K562 (cell line): ENCODE measurements around the gene CD44. TPM values are rescaled to one million over a fixed set of nuclear protein-coding genes. Genes with fewer than 3 reads are reported as not detected.

ENCODE experiments used
- ATAC-seq: fragments of 200-7000 bp; cut with Tn5 transposase; 3 replicates; pipeline ENCODE4 v1.9.1; 2020; ENCODE audit warnings: moderate library complexity
- BruUV-seq: library from RNA; stranded (reverse); fragments of 400-500 nt; replicated peaks from 2 replicates; lab custom pipeline; 2021; lab: Mats Ljungman, UMichigan
- CTCF ChIA-PET: fragments of 300-600 bp; formaldehyde crosslinking; extraction: SDS; loops from one replicate; lab custom pipeline; 2021; ENCODE audit warnings: low intra/inter-chr PET ratio; lab: Yijun Ruan, JAX
- POLR2A ChIA-PET: fragments of 300-600, 350-650 bp; sonication (Branson Sonifier 250); formaldehyde crosslinking; extraction: SDS; loops from one replicate; lab custom pipeline; 2021; ENCODE audit warnings: antibody characterized with exemption, inconsistent platforms; lab: Yijun Ruan, JAX
- DNase-seq, 4 experiments: peaks; one replicate each; pipeline versions ENCODE4 v3.0.0 to v3.0.0-alpha.2; 2011 to 2018; ENCODE audit warnings: low spot score in 3 of 4, mixed read lengths in 3 of 4; ENCODE audit errors: extremely low read depth in 1 of 4
- FAIRE-seq: peaks from 2 replicates; lab custom pipeline; 2011; peaks lifted over from hg19 to GRCh38; lab: Jason Lieb, UNC
- H2AFZ ChIP-seq: 2 replicates; pipeline ENCODE4 v1.6.0; 2011; ENCODE audit warnings: low read depth, low read length, control low read depth, inconsistent platforms
- H3K27ac ChIP-seq: fragments of 200-600 bp; 3 replicates; pipeline ENCODE4 v1.8.0; 2011; ENCODE audit warnings: low read depth, mild to moderate bottlenecking, control low read depth, inconsistent platforms, low read length, moderate library complexity, mixed read lengths; ENCODE audit errors: extremely low read depth
- H3K27me3 ChIP-seq, 2 experiments: fragments of 300-600 bp in 1 of 2; 2 replicates in 1 of 2; 3 replicates in 1 of 2; pipeline versions ENCODE4 v1.6.0 to v1.8.0; 2011; ENCODE audit warnings: inconsistent platforms in 2 of 2, low read length in 2 of 2, mild to moderate bottlenecking in 1 of 2, mixed read lengths in 1 of 2, moderate library complexity in 1 of 2; ENCODE audit not compliant: control insufficient read depth in 2 of 2, insufficient read depth in 2 of 2
- H3K36me3 ChIP-seq: fragments of 300-600 bp; 3 replicates; pipeline ENCODE4 v1.8.0; 2011; ENCODE audit warnings: mild to moderate bottlenecking, low read length, inconsistent platforms; ENCODE audit not compliant: control insufficient read depth, insufficient read depth
- H3K4me1 ChIP-seq, 2 experiments: fragments of 200-600 bp in 1 of 2; replicated peaks in 1 of 2; 2 replicates in 1 of 2; 3 replicates in 1 of 2; pipeline versions ENCODE4 v1.5.1 to v1.8.0; 2011; ENCODE audit warnings: inconsistent platforms in 2 of 2, low read length in 2 of 2, mild to moderate bottlenecking in 1 of 2, mixed read lengths in 1 of 2, moderate library complexity in 1 of 2; ENCODE audit not compliant: control insufficient read depth in 2 of 2, insufficient read depth in 2 of 2
- H3K4me2 ChIP-seq: 2 replicates; pipeline ENCODE4 v1.6.1; 2011; ENCODE audit warnings: low read length, control low read depth, inconsistent platforms, mixed read lengths; ENCODE audit not compliant: insufficient read depth
- H3K4me3 ChIP-seq: fragments of 200-600 bp; sonication (generic), shearing (Covaris generic); 2 replicates; pipeline ENCODE4 v1.5.1; 2016; ENCODE audit warnings: control low read depth, inconsistent platforms
- H3K79me2 ChIP-seq: fragments of 200-600 bp; 3 replicates; pipeline ENCODE4 v1.8.0; 2011; ENCODE audit warnings: low read length, inconsistent platforms; ENCODE audit not compliant: control insufficient read depth, insufficient read depth
- H3K9ac ChIP-seq, 2 experiments: 2 replicates each; pipeline versions ENCODE4 v1.6.0 to v1.6.1; 2011; ENCODE audit warnings: low read depth in 2 of 2, low read length in 2 of 2, control low read depth in 1 of 2, inconsistent platforms in 1 of 2, mild to moderate bottlenecking in 1 of 2, mixed read lengths in 1 of 2; ENCODE audit not compliant: insufficient read depth in 1 of 2
- H3K9me1 ChIP-seq: one replicate; pipeline ENCODE4 v1.6.0; 2011; ENCODE audit warnings: inconsistent platforms, mild to moderate bottlenecking, low read length, moderate library complexity; ENCODE audit not compliant: control insufficient read depth, insufficient read depth
- H3K9me3 ChIP-seq: replicated peaks from 2 replicates; pipeline ENCODE4 v1.5.1; 2011; ENCODE audit warnings: low read depth, low read length, inconsistent platforms; ENCODE audit not compliant: control insufficient read depth, insufficient read depth
- H4K20me1 ChIP-seq: replicated peaks from 2 replicates; pipeline ENCODE4 v1.6.1; 2011; ENCODE audit warnings: low read length, inconsistent platforms, mixed read lengths; ENCODE audit not compliant: control insufficient read depth, insufficient read depth
- CBFA2T3 ChIP-seq: fragments of 450-650 bp; IDR thresholded peaks from 2 replicates; pipeline ENCODE4 v1.6.1; 2017
- DDX20 ChIP-seq: fragments of 450-650 bp; IDR thresholded peaks from 2 replicates; pipeline ENCODE4 v1.6.1; 2016; ENCODE audit warnings: missing genetic modification characterization, low read depth, mild to moderate bottlenecking, missing compliant biosample characterization, moderate library complexity
- FOSL1 ChIP-seq: fragments of 200-800 bp; sonication (Bioruptor generic); conservative IDR thresholded peaks from 2 replicates; pipeline ENCODE4 v1.6.1; 2016; ENCODE audit warnings: missing genetic modification characterization, missing compliant biosample characterization
- GABPA ChIP-seq: fragments of 200-800 bp; sonication (Bioruptor generic); conservative IDR thresholded peaks from 2 replicates; pipeline ENCODE4 v1.6.1; 2016; ENCODE audit warnings: low read depth, missing genetic modification characterization, missing compliant biosample characterization
- RFX1 ChIP-seq: fragments of 450-650 bp; IDR thresholded peaks from 2 replicates; pipeline ENCODE4 v1.6.1; 2016; ENCODE audit warnings: mild to moderate bottlenecking, moderate library complexity
- SMAD1 ChIP-seq: fragments of 150-350 bp; IDR thresholded peaks from 2 replicates; pipeline ENCODE4 v1.6.1; 2014; ENCODE audit warnings: low read length, low read depth; ENCODE audit not compliant: partially characterized antibody
- TCF3 ChIP-seq: sonication (generic); formaldehyde crosslinking; IDR thresholded peaks from 2 replicates; pipeline ENCODE4 v1.4.0; 2020; ENCODE audit warnings: mild to moderate bottlenecking, missing genetic modification reagents
- ZNF3 ChIP-seq: fragments of 250-450 bp; sonication (Bioruptor Pico); IDR thresholded peaks from 2 replicates; pipeline ENCODE4 v1.5.0; 2021; ENCODE audit warnings: mild to moderate bottlenecking, moderate library complexity
- WGBS: fragments of 100-300 bp; shearing (Covaris generic); methylation state at CpG from one replicate; pipeline ENCODE4 v1.1.6; 2016; ENCODE audit warnings: low coverage, mixed read lengths; ENCODE audit not compliant: insufficient coverage; ENCODE audit errors: missing lambda C conversion rate; 5-methylcytosine and 5-hydroxymethylcytosine counted together
- in situ Hi-C: fragments of 300-500 bp; cut with MboI; formaldehyde crosslinking; loops from 4 replicates; pipeline ENCODE4 v1.15.0; 2018; ENCODE audit warnings: inconsistent platforms, mixed read lengths
- intact Hi-C: fragments of 100-400 bp; cut with micrococcal nuclease; formaldehyde crosslinking; loops from 2 replicates; pipeline ENCODE4 v1.14.2; 2022
- polyA plus RNA-seq, 8 experiments: library from polyadenylated mRNA; depleted of rRNA in 4 of 8; stranded (reverse) in 5 of 8; unstranded in 3 of 8; fragments of >200 nt; fragmentation: Nextera tagmentation in 2 of 8; fragmentation: Illumina TruSeq in 1 of 8; extraction: Ambion mirVana in 2 of 8; extraction: Trizol in 1 of 8; gene quantifications; 2 replicates each; pipeline versions ENCODE4 v1.2.1 to v1.2.3, GENCODE V29; 2011 to 2014; ENCODE audit warnings: inconsistent platforms in 1 of 8, missing spikeins in 1 of 8
- total RNA-seq, 7 experiments: library from RNA; depleted of rRNA in 6 of 7; stranded (reverse); fragments of >200 nt in 6 of 7; fragmentation: Illumina TruSeq in 2 of 7; extraction: Trizol in 2 of 7; gene quantifications; 2 replicates each; pipeline versions ENCODE4 v1.2.1 to v1.2.3, GENCODE V29; 2011 to 2021; ENCODE audit warnings: low replicate concordance in 1 of 7

CD44 gene
- total and polyA plus RNA-seq, 9 of the 15 experiments (the other 6 are each of a cell fraction or from before 2014, with no cell fraction given): 1.2 to 13.9 (median 3.0) TPM

GRCh38 chr11:35165030-35165422 lies 26.1 kb downstream of the CD44 start (continued):
- TF ChIP-seq GABPA (tag): no peak
- no peak for TF ChIP-seq SMAD1

- in situ Hi-C loops: no loop called here
- no peak overlapping the region for H3K4me3 ChIP-seq
- ATAC-seq (no peak), FAIRE-seq (no peak), DNase-seq (no peak)
- WGBS: under 1% methylated on average over 8 of the region's 8 CpGs
- ChIA-PET POLR2A (interaction anchor here (0.7 to 1.1 kb wide), 3 partner anchors 9 to 49 kb away, joined by 3 to 4 read pairs (median 3); no protein-coding TSS in a partner anchor), CTCF (no interaction called here)
- no peak overlapping the region for H3K4me2 ChIP-seq
- H2AFZ ChIP-seq: no peak overlapping the region
- H3K9ac ChIP-seq: no peak overlapping the region
- H3K9me3 ChIP-seq: no peaks in the 10 kb centered on the region
- no peak overlapping the region for H3K27ac ChIP-seq
- no peaks in the 10 kb centered on the region for H3K79me2 ChIP-seq
- no peaks in the 10 kb centered on the region for H4K20me1 ChIP-seq
- TF ChIP-seq RFX1 (peak; percentile 58), ZNF3 (CRISPR knock-in tag) (no peak), DDX20 (tag) (no peak), CBFA2T3 (peak; percentile 28; the same call in 1 of the 2 replicates), FOSL1 (peak; percentile 58), TCF3 (peak; percentile 32; the same call in 1 of the 2 replicates)
- no peaks in the 10 kb centered on the region for H3K4me1 ChIP-seq
- H3K36me3 ChIP-seq: no peaks in the 10 kb centered on the region
- no TSS peak for BruUV-seq
- intact Hi-C loops: no loop called here
- H3K27me3 ChIP-seq: no peaks in the 10 kb centered on the region; a peak in 1 of 5 replicates
- no peaks in the 10 kb centered on the region for H3K9me1 ChIP-seq
Measured at GRCh38 chr11:35165423-35166368, 26.7 kb downstream of the CD44 start.
